HepG2 (cell line): ENCODE results near the gene CCL27. TPM values are rescaled to one million over a fixed set of nuclear protein-coding genes. Genes with fewer than 3 reads are reported as not detected.

ENCODE experiments used
- ATAC-seq: fragments of 200-7000 bp; cut with Tn5 transposase; 3 replicates; pipeline ENCODE4 v1.9.1; 2020; ENCODE audit warnings: mild to moderate bottlenecking, moderate library complexity
- BruUV-seq: library from RNA; stranded (reverse); fragments of 400-500 nt; replicated peaks from 2 replicates; lab custom pipeline; 2021; lab: Mats Ljungman, UMichigan
- CTCF ChIA-PET: fragments of 300-600 bp; formaldehyde crosslinking; extraction: SDS; loops from one replicate; lab custom pipeline; 2021; ENCODE audit warnings: low total read pairs, inconsistent platforms, low intra/inter-chr PET ratio; lab: Yijun Ruan, JAX
- POLR2A ChIA-PET: fragments of 350-600 bp; sonication (Branson Sonifier 250); formaldehyde crosslinking; loops from one replicate; lab custom pipeline; 2020; ENCODE audit warnings: antibody characterized with exemption, inconsistent platforms; lab: Yijun Ruan, JAX
- DNase-seq: peaks from one replicate; pipeline ENCODE4 v3.0.0-alpha.2; 2015; ENCODE audit warnings: low spot score
- FAIRE-seq: peaks from 3 replicates; lab custom pipeline; 2011; peaks lifted over from hg19 to GRCh38; lab: Jason Lieb, UNC
- H2AFZ ChIP-seq: one replicate; pipeline ENCODE4 v1.6.1; 2011; ENCODE audit warnings: low read length, inconsistent platforms
- H3K27ac ChIP-seq: fragments of 300-600 bp; 3 replicates; pipeline ENCODE4 v1.8.0; 2011; ENCODE audit warnings: mixed run types, mild to moderate bottlenecking, mixed read lengths, low read length, inconsistent platforms; ENCODE audit not compliant: insufficient read depth; ENCODE audit errors: extremely low read length
- H3K27me3 ChIP-seq, 2 experiments: fragments of 200-600 bp in 1 of 2; 2 replicates in 1 of 2; 3 replicates in 1 of 2; pipeline versions ENCODE4 v1.6.0 to v1.8.0; 2011; ENCODE audit warnings: low read length in 2 of 2, mild to moderate bottlenecking in 2 of 2, moderate library complexity in 2 of 2, inconsistent platforms in 1 of 2; ENCODE audit not compliant: insufficient read depth in 2 of 2, control insufficient read depth in 1 of 2
- H3K36me3 ChIP-seq, 2 experiments: fragments of 200-600 bp in 1 of 2; replicated peaks in 1 of 2; 2 replicates in 1 of 2; 3 replicates in 1 of 2; pipeline versions ENCODE4 v1.5.1 to v1.8.0; 2011; ENCODE audit warnings: low read length in 2 of 2, inconsistent platforms in 1 of 2; ENCODE audit not compliant: insufficient read depth in 2 of 2, control insufficient read depth in 1 of 2
- H3K4me1 ChIP-seq: 2 replicates; pipeline ENCODE4 v1.5.1; 2012; ENCODE audit warnings: low read length, inconsistent platforms; ENCODE audit not compliant: insufficient read depth
- H3K4me2 ChIP-seq: 2 replicates; pipeline ENCODE4 v1.6.0; 2011; ENCODE audit warnings: low read depth, low read length, inconsistent platforms
- H3K4me3 ChIP-seq, 3 experiments: fragments of 200-600 bp in 1 of 3; sonication (generic), shearing (Covaris generic) in 1 of 3; replicated peaks in 1 of 3; 2 replicates each; pipeline ENCODE4 v1.5.1; 2011 to 2016; ENCODE audit warnings: low read length in 3 of 3, inconsistent platforms in 2 of 3, low read depth in 2 of 3, mild to moderate bottlenecking in 2 of 3, control low read depth in 1 of 3, mixed read lengths in 1 of 3; ENCODE audit not compliant: insufficient read depth in 1 of 3
- H3K79me2 ChIP-seq: one replicate; pipeline ENCODE4 v1.6.1; 2011; ENCODE audit warnings: low read length, inconsistent platforms; ENCODE audit not compliant: insufficient read depth
- H3K9ac ChIP-seq: 2 replicates; pipeline ENCODE4 v1.6.0; 2011; ENCODE audit warnings: mild to moderate bottlenecking, low read depth, low read length, inconsistent platforms; ENCODE audit not compliant: insufficient read depth
- H3K9me3 ChIP-seq: 2 replicates; pipeline ENCODE4 v1.5.1; 2012; ENCODE audit warnings: mild to moderate bottlenecking, low read length
- H4K20me1 ChIP-seq: 2 replicates; pipeline ENCODE4 v1.6.0; 2011; ENCODE audit warnings: inconsistent platforms, mild to moderate bottlenecking, low read length, moderate library complexity; ENCODE audit not compliant: insufficient read depth
- DMAP1 ChIP-seq: IDR thresholded peaks from 2 replicates; pipeline ENCODE4 v1.6.1; 2016
- EED ChIP-seq: sonication (generic); formaldehyde crosslinking; IDR thresholded peaks from 2 replicates; pipeline ENCODE4 v1.5.0; 2020; ENCODE audit warnings: mild to moderate bottlenecking, missing genetic modification reagents
- HOXA7 ChIP-seq: sonication (generic); formaldehyde crosslinking; IDR thresholded peaks from 2 replicates; pipeline ENCODE4 v1.8.1; 2022; ENCODE audit warnings: mild to moderate bottlenecking, missing genetic modification reagents, moderate library complexity
- KAT2B ChIP-seq: fragments of 150-350 bp; IDR thresholded peaks from 2 replicates; pipeline ENCODE4 v1.6.1; 2014; ENCODE audit warnings: low read depth, low read length, borderline replicate concordance
- KDM5B ChIP-seq: sonication (generic); formaldehyde crosslinking; IDR thresholded peaks from 2 replicates; pipeline ENCODE4 v1.4.0; 2020; ENCODE audit warnings: missing genetic modification reagents, mild to moderate bottlenecking, borderline replicate concordance
- LCORL ChIP-seq, 2 experiments: fragments of 450-650 bp in 1 of 2; sonication (generic) in 1 of 2; formaldehyde crosslinking in 1 of 2; IDR thresholded peaks; 2 replicates each; pipeline versions ENCODE4 v1.5.0 to v1.6.1; 2017 to 2020; ENCODE audit warnings: antibody characterized with exemption in 1 of 2, missing genetic modification reagents in 1 of 2
- NR2C2 ChIP-seq: sonication (generic); formaldehyde crosslinking; IDR thresholded peaks from 2 replicates; pipeline ENCODE4 v1.4.0; 2020; ENCODE audit warnings: missing genetic modification reagents, mild to moderate bottlenecking, moderate library complexity, borderline replicate concordance
- RBM39 ChIP-seq: fragments of 200-400 bp; formaldehyde crosslinking; IDR thresholded peaks from one replicate; pipeline ENCODE4 v1.6.1; 2018; ENCODE audit warnings: antibody characterized with exemption, mild to moderate bottlenecking, low read depth, low read length; ENCODE audit not compliant: poor library complexity, severe bottlenecking
- RNF2 ChIP-seq: fragments of 450-650 bp; conservative IDR thresholded peaks from 2 replicates; pipeline ENCODE4 v1.6.1; 2016; ENCODE audit warnings: low read depth
- SKI ChIP-seq: fragments of 450-650 bp; IDR thresholded peaks from one replicate; pipeline ENCODE4 v1.6.1; 2018; ENCODE audit warnings: mild to moderate bottlenecking; ENCODE audit not compliant: partially characterized antibody
- SP4 ChIP-seq: sonication (generic); formaldehyde crosslinking; IDR thresholded peaks from 2 replicates; pipeline ENCODE4 v1.8.1; 2023; ENCODE audit warnings: mild to moderate bottlenecking, missing genetic modification reagents
- SSRP1 ChIP-seq: IDR thresholded peaks from 2 replicates; pipeline ENCODE4 v1.6.1; 2016; ENCODE audit warnings: control low read depth
- TGIF2 ChIP-seq: IDR thresholded peaks from 2 replicates; pipeline ENCODE4 v1.6.1; 2016; ENCODE audit warnings: control low read depth, missing compliant biosample characterization
- U2AF1 ChIP-seq: fragments of 200-400 bp; formaldehyde crosslinking; optimal IDR thresholded peaks from 2 replicates; pipeline ENCODE3; 2017; ENCODE audit warnings: mild to moderate bottlenecking, low read depth, low read length
- XBP1 ChIP-seq: sonication (generic); formaldehyde crosslinking; IDR thresholded peaks from 2 replicates; pipeline ENCODE4 v1.5.0; 2020; ENCODE audit warnings: missing genetic modification reagents
- ZKSCAN1 ChIP-seq: fragments of 150-350 bp; IDR thresholded peaks from 2 replicates; pipeline ENCODE4 v1.6.1; 2014; ENCODE audit warnings: low read length
- ZNF460 ChIP-seq: sonication (generic); formaldehyde crosslinking; IDR thresholded peaks from 2 replicates; pipeline ENCODE4 v1.5.1; 2020; ENCODE audit warnings: missing genetic modification reagents, mild to moderate bottlenecking, borderline replicate concordance
- WGBS: methylation state at CpG from one replicate; pipeline ENCODE4 v1.1.6; 2017; ENCODE audit warnings: low lambda C conversion rate; 5-methylcytosine and 5-hydroxymethylcytosine counted together
- in situ Hi-C: cut with HindIII; loops from 2 replicates; pipeline ENCODE4 v1.10.0; 2017; ENCODE audit warnings: low pct_unique_long_range_greater_than_20kb; ENCODE audit not compliant: extremely low pct_ligation_motif_present
- intact Hi-C: fragments of 100-400 bp; cut with micrococcal nuclease; formaldehyde crosslinking; loops from one replicate; pipeline ENCODE4 v1.10.0; 2022; ENCODE audit not compliant: unreplicated experiment
- polyA plus RNA-seq, 8 experiments: library from polyadenylated mRNA; depleted of rRNA in 3 of 8; stranded (reverse) in 7 of 8; unstranded in 1 of 8; fragments of >200 nt; fragmentation: Illumina TruSeq in 4 of 8; extraction: Trizol in 4 of 8; gene quantifications; 2 replicates each; pipeline versions ENCODE4 v1.2.1 to v1.2.3, GENCODE V29; 2011 to 2016; ENCODE audit warnings: low read depth in 4 of 8, missing spikeins in 1 of 8, mixed read lengths in 1 of 8; ENCODE audit not compliant: insufficient read depth in 1 of 8
- total RNA-seq, 5 experiments: library from RNA; depleted of rRNA; stranded (reverse); fragments of >200 nt; fragmentation: Illumina TruSeq; extraction: Trizol; gene quantifications; 2 replicates each; pipeline ENCODE4 v1.2.3, GENCODE V29; 2016; ENCODE audit warnings: low read depth in 1 of 5
- TF ChIP-seq, protein P1 (sequence below): sonication (generic); IDR thresholded peaks from 2 replicates; pipeline ENCODE4 v1.6.1; 2016; ENCODE audit warnings: low read depth, borderline replicate concordance
- TF ChIP-seq, protein P2 (sequence below): sonication (generic); formaldehyde crosslinking; IDR thresholded peaks from 2 replicates; pipeline ENCODE4 v1.8.0; 2022; ENCODE audit warnings: mild to moderate bottlenecking, missing genetic modification reagents, borderline replicate concordance
- TF ChIP-seq, protein P3 (sequence below): sonication (generic); formaldehyde crosslinking; IDR thresholded peaks from 2 replicates; pipeline ENCODE4 v1.8.0; 2022; ENCODE audit warnings: missing genetic modification reagents, low read depth, mild to moderate bottlenecking, borderline replicate concordance

CCL27 gene
- total and polyA plus RNA-seq, 2 of the 13 experiments (the other 11 are each of a cell fraction or from before 2014, with no cell fraction given) = not detected

DNA sequence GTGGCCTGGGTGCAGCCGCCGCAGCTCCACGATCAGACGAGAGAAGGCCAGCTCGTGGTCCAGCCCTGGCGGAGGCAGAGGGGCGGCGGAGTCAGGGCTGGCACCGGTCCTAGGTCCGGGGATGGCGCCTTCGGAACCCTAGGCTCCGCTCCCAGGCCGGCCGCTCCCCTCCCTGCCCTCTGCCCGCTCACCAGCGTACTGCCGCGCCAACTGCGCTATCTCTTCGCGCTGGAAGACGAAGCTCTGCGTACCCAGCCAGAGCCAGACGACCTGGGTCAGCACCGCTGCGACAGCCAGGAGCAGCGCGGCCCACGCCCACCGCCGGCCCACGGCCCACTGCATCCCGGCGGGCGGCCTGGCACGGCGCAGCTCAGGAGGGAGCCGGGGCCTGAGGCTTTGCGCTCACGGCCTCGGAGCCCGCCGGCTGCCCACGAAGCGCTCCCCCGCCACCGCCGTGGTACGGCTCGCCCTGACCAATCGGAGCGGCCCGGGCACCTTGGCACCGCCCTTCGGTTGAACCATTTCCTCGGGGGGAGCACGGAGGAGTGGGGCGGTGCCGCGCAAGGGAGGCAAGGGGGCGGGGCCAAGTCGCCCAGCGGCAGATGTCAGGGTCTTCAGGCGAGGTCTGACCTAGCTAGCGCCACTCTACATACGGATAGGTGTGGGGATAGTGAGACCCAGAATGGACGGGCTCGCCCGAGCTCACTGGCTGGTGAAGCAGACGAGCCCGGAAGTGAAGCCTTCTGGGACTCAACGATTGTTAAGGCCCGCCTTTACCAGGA, 24.9 kb downstream of the CCL27 start, which contains the start of gene SIGMAR1:
TSS of gene SIGMAR1 (minus strand) at position 432 of the 782 bp plus-strand sequence. CDS start at position 342, 90 bp downstream.
- peaks cover 59% of the 10 kb centered on the region for H3K4me1 ChIP-seq
- no peaks in the 10 kb centered on the region; a peak in 1 of 5 replicates for H3K27me3 ChIP-seq
- DNase-seq = peak; percentile 74
- no peak within 1 kb of the TSS for H2AFZ ChIP-seq
- POLR2A ChIA-PET = interaction anchor here (0.8 to 6.9 kb wide), 13 partner anchors 8 to 435 kb away, joined by 3 to 100 read pairs (median 8); partner anchors contain the start of genes ARID3C, DCTN3, GALT and IL11RA
- H3K27ac ChIP-seq = peak within 1 kb of the TSS; percentile 70
- CTCF ChIA-PET = interaction anchor here (1.3 kb wide), 1 partner anchor 9 kb away, joined by 5 read pairs; the partner anchor contains the start of gene GALT
- peak within 1 kb of the TSS; percentile 99 for H3K4me2 ChIP-seq
- peaks cover 14% of the 10 kb centered on the region for H3K79me2 ChIP-seq
- H3K9me3 ChIP-seq = no peaks in the 10 kb centered on the region
- H3K36me3 ChIP-seq = peaks cover 3 to 4% of the 10 kb centered on the region in 2 experiments; a peak in 3 of 5 replicates
- peak; percentile 54 for FAIRE-seq
- peak; percentile 87 for ATAC-seq
- WGBS = under 1% methylated on average over 29 of the region's 74 CpGs
- BruUV-seq = no TSS peak
- in situ Hi-C loops = no loop called here
- H3K4me3 ChIP-seq = peak within 1 kb of the TSS; percentile 66 to 91 (median 86)
- H4K20me1 ChIP-seq = no peaks in the 10 kb centered on the region
- peak within 1 kb of the TSS; percentile 77 for H3K9ac ChIP-seq
- intact Hi-C loops = no loop called here
- TF ChIP-seq, protein P1, sequence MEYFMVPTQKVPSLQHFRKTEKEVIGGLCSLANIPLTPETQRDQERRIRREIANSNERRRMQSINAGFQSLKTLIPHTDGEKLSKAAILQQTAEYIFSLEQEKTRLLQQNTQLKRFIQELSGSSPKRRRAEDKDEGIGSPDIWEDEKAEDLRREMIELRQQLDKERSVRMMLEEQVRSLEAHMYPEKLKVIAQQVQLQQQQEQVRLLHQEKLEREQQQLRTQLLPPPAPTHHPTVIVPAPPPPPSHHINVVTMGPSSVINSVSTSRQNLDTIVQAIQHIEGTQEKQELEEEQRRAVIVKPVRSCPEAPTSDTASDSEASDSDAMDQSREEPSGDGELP = peak; percentile 10; the same call in 1 of the 2 replicates
- no peak for TF ChIP-seq U2AF1
- TF ChIP-seq, protein P2, sequence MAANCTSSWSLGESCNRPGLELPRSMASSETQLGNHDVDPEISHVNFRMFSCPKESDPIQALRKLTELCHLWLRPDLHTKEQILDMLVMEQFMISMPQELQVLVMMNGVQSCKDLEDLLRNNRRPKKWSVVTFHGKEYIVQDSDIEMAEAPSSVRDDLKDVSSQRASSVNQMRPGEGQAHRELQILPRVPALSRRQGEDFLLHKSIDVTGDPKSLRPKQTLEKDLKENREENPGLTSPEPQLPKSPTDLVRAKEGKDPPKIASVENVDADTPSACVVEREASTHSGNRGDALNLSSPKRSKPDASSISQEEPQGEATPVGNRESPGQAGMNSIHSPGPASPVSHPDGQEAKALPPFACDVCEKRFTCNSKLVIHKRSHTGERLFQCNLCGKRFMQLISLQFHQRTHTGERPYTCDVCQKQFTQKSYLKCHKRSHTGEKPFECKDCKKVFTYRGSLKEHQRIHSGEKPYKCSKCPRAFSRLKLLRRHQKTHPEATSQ (CRISPR knock-in tag) = 0 out of 2 replicates have a peak, but pooled peaks have one; percentile 72
- TF ChIP-seq DMAP1 (CRISPR knock-in tag) = peak; percentile 68
- TF ChIP-seq ZNF460 = no peak
- no peak for TF ChIP-seq KAT2B
- TF ChIP-seq NR2C2 (CRISPR knock-in tag) = peak; percentile 49; the same call in 1 of the 2 replicates
- no peak for TF ChIP-seq LCORL (IDR thresholded peaks at IDR 0.05)
- peak; percentile 48 for TF ChIP-seq LCORL (CRISPR knock-in tag; IDR thresholded peaks at IDR 0.05)
- no peak; the same call in 1 of the 2 replicates for TF ChIP-seq TGIF2
- TF ChIP-seq, protein P3, sequence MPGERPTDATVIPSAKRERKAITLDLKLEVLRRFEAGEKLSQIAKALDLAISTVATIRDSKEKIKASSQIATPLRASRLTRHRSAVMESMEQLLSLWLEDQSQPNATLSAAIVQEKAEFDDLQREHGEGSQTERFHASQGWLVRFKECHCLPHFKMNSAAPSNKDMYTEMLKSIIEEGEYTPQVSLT (CRISPR knock-in tag) = no peak; the same call in 1 of the 2 replicates
- peak; percentile 79 for TF ChIP-seq RNF2
- TF ChIP-seq SP4 (CRISPR knock-in tag) = peak; percentile 94
- TF ChIP-seq EED (CRISPR knock-in tag) = peak; percentile 98
- peak; percentile 97 for TF ChIP-seq KDM5B (CRISPR knock-in tag)
- no peak for TF ChIP-seq SSRP1 (CRISPR knock-in tag)
- no peak for TF ChIP-seq HOXA7
- peak; percentile 48 for TF ChIP-seq SKI
- no peak for TF ChIP-seq RBM39
- no peak for TF ChIP-seq ZKSCAN1
- peak; percentile 34; the same call in 1 of the 2 replicates for TF ChIP-seq XBP1 (CRISPR knock-in tag)
